ENCODE data around the gene CBX5. TPM values are rescaled to one million over a fixed set of nuclear protein-coding genes. Genes with fewer than 3 reads are reported as not detected.

The CBX5 gene
- total and polyA plus RNA-seq, 10 donors, result 6.5 to 60.3 (median 43.6) TPM

DNA sequence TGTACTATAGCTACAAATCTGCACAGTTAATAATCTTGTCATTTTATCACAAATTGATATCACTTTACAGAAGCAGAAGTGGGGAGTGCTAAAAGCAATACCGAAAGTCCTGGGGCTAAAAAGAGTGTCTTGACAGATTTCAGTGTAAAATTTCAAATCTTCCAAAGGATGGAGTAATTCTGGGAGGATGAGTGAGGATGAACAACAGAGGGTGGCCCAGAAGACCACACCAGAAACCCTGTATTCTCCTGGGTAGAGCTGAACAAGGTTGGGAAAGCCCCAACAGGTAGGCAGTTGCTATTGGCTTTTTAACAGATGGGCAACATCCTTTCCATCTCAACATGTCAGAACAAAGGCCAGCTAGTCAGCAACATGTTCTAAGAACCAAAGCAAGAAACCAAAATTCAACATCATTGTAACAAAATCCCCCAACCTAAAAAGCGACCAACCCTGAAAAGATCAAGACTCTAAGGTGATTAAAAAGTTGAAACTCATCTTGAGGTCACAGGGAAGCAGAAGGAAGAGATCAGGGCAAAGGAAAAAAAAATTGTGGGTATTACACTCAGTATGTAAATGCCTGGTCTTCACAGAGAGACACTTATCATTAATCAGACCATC, 38.8 kb downstream of the CBX5 start:
- peaks cover 0 to 99% (median 52%) of the 10 kb centered on the region in 6 donors for H3K36me3 ChIP-seq
- no peak for TF ChIP-seq POLR2A (IDR thresholded peaks at IDR 0.05)
- no peak for TF ChIP-seq POLR2AphosphoS5 (IDR thresholded peaks at IDR 0.05)
- TF ChIP-seq, protein P1, sequence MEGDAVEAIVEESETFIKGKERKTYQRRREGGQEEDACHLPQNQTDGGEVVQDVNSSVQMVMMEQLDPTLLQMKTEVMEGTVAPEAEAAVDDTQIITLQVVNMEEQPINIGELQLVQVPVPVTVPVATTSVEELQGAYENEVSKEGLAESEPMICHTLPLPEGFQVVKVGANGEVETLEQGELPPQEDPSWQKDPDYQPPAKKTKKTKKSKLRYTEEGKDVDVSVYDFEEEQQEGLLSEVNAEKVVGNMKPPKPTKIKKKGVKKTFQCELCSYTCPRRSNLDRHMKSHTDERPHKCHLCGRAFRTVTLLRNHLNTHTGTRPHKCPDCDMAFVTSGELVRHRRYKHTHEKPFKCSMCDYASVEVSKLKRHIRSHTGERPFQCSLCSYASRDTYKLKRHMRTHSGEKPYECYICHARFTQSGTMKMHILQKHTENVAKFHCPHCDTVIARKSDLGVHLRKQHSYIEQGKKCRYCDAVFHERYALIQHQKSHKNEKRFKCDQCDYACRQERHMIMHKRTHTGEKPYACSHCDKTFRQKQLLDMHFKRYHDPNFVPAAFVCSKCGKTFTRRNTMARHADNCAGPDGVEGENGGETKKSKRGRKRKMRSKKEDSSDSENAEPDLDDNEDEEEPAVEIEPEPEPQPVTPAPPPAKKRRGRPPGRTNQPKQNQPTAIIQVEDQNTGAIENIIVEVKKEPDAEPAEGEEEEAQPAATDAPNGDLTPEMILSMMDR (IDR thresholded peaks at IDR 0.05 in 8 of 11, conservative IDR thresholded peaks at IDR 0.05 in 3 of 11), result no peak
- H3K27ac ChIP-seq, result no peak overlapping the region
- H3K4me1 ChIP-seq, result no peaks in the 10 kb centered on the region
- intact Hi-C loops (cut with DNase I; ENCODE audit: low total_unique reads), result no loop called here
- H3K9me3 ChIP-seq, result no peaks in the 10 kb centered on the region
- 62 to 87% (median 82%) methylated on average over 2 of the region's 2 CpGs for WGBS, 5 donors
- no peak overlapping the region for H3K4me3 ChIP-seq
- no peaks in the 10 kb centered on the region for H3K27me3 ChIP-seq (replicated peaks in 1 of 7)
- no peak for DNase-seq

DNA sequence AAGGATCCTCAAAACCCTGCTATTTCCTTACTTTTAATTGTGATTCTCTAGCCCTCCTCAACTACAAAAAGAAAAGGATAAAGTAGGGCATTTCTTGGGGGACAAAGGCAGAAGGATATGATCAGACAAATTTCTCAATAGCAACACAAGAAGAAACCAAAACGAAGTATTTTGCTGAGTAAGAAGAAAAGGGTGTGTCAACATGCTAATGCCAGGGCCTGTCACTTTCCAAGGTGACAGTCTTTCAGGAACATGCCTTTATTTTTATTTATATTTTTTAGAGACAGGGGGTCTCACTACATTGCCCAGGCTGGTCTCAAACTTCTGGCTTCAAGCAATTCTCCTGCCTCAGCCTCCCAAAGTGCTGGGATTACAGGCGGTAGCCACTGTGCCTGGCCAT, 39.8 kb downstream of the CBX5 start:
- H3K27ac ChIP-seq, result no peak overlapping the region
- intact Hi-C loops (cut with DNase I; ENCODE audit: low total_unique reads), result no loop called here
- TF ChIP-seq, protein P1 (IDR thresholded peaks at IDR 0.05 in 8 of 11, conservative IDR thresholded peaks at IDR 0.05 in 3 of 11), result no peak
- TF ChIP-seq POLR2AphosphoS5 (IDR thresholded peaks at IDR 0.05) (no peak), POLR2A (IDR thresholded peaks at IDR 0.05) (no peak)
- no peak overlapping the region for H3K4me3 ChIP-seq
- no peaks in the 10 kb centered on the region for H3K9me3 ChIP-seq
- H3K36me3 ChIP-seq, result peaks cover 0 to 97% (median 43%) of the 10 kb centered on the region in 6 donors
- 58 to 80% (median 59%) methylated on average over 2 of the region's 2 CpGs for WGBS, 5 donors
- H3K27me3 ChIP-seq (replicated peaks in 1 of 7), result no peaks in the 10 kb centered on the region
- DNase-seq, result no peak
- no peaks in the 10 kb centered on the region for H3K4me1 ChIP-seq

DNA sequence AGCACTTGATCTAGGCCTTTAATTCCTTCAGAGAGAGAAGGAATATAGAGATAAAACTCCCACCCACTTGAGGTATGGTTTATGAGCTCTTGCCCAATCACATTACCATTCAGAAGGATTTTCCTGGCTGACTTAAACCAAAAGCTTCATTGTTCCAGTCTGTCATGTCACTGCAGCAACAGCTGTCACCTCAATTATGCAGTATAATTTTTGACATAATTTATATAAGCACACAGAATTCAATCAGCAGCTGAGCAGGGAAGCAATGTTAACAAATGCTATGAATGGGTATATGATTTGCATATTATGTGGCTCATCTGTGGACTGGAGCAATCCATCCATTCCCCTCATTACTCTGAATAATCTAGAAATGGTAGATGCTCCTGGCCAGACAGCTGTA, 40.3 kb downstream of the CBX5 start:
- intact Hi-C loops (cut with DNase I; ENCODE audit: low total_unique reads), result no loop called here

DNA sequence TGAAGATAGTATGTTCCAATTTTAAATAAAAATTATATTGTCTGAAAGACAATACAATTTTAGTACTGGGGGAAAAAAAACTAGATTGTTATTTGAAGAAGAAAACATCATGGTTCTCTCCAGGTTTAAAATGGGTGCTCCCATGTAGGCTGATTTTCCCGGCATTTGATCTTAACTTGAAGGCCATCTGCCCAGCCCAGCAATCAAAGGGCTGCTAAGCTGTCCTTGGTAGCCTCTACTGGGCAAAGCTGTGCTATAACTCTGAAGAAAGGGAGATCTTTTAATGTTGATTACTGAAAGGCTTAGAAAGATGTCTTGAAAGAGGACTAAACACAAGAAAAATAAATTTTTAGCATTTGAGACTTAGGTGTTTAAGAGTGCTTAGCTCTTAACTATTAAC, 41.4 kb downstream of the CBX5 start:
- Histone ChIP-seq H3K4me1 (no peaks in the 10 kb centered on the region), H3K27ac (no peak overlapping the region), H3K36me3 (peaks cover 0 to 90% (median 29%) of the 10 kb centered on the region in 6 donors), H3K27me3 (replicated peaks in 1 of 7) (no peaks in the 10 kb centered on the region), H3K4me3 (no peak overlapping the region), H3K9me3 (no peaks in the 10 kb centered on the region)
- DNase-seq, result no peak
- intact Hi-C loops (cut with DNase I; ENCODE audit: low total_unique reads), result no loop called here
- TF ChIP-seq, protein P1 (IDR thresholded peaks at IDR 0.05 in 8 of 11, conservative IDR thresholded peaks at IDR 0.05 in 3 of 11), result no peak
- TF ChIP-seq POLR2AphosphoS5 (IDR thresholded peaks at IDR 0.05) (no peak), POLR2A (IDR thresholded peaks at IDR 0.05) (no peak)
- WGBS, 5 donors, result 69 to 87% (median 79%) methylated on average over 1 of the region's 1 CpG

More for the DNA sequence above, 40.3 kb downstream of the CBX5 start:
- peaks cover 0 to 93% (median 38%) of the 10 kb centered on the region in 6 donors for H3K36me3 ChIP-seq
- no peaks in the 10 kb centered on the region for H3K4me1 ChIP-seq
- no peak overlapping the region for H3K4me3 ChIP-seq
- no peak for DNase-seq
- no peaks in the 10 kb centered on the region for H3K27me3 ChIP-seq (replicated peaks in 1 of 7)
- H3K27ac ChIP-seq, result no peak overlapping the region
- no peak for TF ChIP-seq POLR2AphosphoS5 (IDR thresholded peaks at IDR 0.05)
- no peaks in the 10 kb centered on the region for H3K9me3 ChIP-seq

Measured in spleen (tissue), 11 donors.